HG03103 (cell line): ENCODE data around the gene TMEM37.
"Not testable (repeated sequence)": the region's sequence is repeated elsewhere in the genome, so short reads cannot be mapped to it uniquely, and the experiment has no call there.

Experiments
- ATAC-seq: cut with Tn5 transposase; IDR thresholded peaks from one replicate; pipeline ENCODE4 v1.9.1; 2021; ENCODE audit warnings: low read depth; ENCODE audit not compliant: unreplicated experiment

Gene TMEM37, protein sequence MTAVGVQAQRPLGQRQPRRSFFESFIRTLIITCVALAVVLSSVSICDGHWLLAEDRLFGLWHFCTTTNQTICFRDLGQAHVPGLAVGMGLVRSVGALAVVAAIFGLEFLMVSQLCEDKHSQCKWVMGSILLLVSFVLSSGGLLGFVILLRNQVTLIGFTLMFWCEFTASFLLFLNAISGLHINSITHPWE

GRCh38 chr2:119431155-119431975 lies at the start of gene TMEM37:
Gene TMEM37 (plus strand): TSS chr2:119431854. CDS start chr2:119431904, 50 bp downstream.
- peak; percentile 44 for ATAC-seq

GRCh38 chr2:119383410-119384140 lies 48.1 kb upstream of the TMEM37 start:
- ATAC-seq: no peak

DNA sequence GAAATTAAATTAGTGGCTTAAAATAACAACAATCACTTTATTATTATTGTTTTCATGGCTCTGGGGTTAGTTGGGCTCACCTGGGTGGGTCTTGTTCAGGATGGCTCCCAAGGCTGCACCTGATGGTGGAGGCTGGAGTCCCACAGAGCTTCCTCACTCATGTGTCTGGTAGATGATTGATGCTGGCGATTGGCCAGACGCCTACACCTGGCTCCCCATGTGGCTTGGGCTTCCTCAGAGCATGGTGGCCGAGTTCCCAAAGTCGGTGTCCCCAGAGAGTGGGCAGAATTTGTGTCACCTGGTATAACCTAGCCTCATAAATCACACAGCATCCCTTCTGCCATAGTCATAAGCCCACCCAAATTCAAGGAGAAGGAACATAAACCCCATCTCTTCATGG lies 46.7 kb upstream of the TMEM37 start:
- ATAC-seq: no peak

- ATAC-seq: no peak
Measured at GRCh38 chr2:119385466-119385865, 46.2 kb upstream of the TMEM37 start.

DNA sequence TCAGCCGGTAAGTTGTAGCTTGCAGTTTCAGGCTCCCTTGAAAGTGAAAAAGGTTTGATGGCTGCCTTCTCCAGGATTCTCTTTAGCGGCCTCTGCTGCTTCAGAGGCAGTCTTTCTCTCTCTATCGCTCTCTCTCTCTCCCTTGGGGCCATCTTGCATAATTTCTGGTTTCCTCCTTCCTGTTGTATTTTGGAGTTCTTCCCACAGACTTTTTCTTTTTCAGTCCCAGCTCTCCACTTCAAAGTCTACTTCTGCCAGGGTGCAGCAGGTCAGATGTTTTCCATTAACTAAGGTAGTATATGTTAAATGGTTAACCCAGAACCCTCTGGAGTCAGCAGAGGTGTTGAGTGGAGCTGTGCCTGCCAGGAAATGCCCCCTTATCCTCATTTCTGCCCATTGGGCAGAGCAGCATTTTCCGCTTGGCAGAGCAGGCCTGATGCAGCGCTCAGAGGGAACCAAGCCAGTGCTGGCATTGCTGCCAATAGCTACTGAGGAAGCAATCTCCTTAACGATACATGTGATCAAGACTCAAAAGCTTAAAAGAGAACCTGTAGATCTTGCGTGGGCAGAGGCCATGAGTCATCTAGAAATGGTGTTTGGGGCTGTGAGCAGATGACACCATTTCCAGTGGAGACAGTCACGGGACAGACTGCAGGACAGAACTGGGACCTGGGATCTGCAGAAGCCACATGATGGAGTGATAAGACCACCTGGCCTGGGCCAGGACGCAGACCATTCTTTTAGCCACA lies 44.1 kb upstream of the TMEM37 start:
- peak; percentile 77 for ATAC-seq

GRCh38 chr2:119389615-119390306 lies 41.9 kb upstream of the TMEM37 start:
- no peak for ATAC-seq

GRCh38 chr2:119393971-119394748 lies 37.5 kb upstream of the TMEM37 start:
- no peak for ATAC-seq

DNA sequence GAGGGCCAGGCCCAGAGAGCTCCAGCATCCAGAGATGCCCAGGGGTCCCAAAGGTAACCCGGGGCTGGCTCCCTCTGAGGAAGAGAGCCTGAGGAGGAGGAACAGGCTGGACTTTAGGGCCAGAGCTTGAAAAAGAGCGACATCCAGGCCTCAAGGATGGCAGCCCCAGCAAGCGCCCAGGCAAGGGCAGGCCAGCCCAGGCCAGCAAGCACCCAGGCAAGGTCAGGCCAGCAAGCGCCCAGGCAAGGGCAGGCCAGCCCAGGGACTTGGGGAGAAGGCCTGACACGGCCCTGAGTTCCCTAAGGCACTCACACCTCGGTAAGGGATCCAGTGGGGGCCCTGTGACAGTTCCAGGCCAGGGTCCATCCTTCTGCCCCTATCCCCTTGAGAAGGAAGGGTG lies 34.5 kb upstream of the TMEM37 start:
- no peak for ATAC-seq

DNA sequence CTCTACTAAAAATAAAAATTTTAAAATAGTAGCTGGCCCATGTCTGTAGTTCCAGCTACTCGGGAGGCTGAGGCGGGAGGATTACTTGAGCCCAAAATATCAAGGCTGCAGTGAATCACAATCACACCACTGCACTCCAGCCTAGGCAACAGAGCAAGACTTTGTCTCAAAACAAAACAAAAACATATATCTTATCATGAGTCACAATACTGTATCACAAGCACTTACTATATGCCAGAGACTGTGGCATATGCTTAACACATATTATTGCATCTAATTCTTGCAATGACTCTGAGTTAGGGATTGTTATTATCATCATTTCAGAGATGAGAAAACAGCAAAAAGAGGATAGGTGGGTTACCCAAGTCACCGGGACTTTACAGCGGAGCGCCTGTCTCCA lies 29.5 kb upstream of the TMEM37 start:
- ATAC-seq: no peak

DNA sequence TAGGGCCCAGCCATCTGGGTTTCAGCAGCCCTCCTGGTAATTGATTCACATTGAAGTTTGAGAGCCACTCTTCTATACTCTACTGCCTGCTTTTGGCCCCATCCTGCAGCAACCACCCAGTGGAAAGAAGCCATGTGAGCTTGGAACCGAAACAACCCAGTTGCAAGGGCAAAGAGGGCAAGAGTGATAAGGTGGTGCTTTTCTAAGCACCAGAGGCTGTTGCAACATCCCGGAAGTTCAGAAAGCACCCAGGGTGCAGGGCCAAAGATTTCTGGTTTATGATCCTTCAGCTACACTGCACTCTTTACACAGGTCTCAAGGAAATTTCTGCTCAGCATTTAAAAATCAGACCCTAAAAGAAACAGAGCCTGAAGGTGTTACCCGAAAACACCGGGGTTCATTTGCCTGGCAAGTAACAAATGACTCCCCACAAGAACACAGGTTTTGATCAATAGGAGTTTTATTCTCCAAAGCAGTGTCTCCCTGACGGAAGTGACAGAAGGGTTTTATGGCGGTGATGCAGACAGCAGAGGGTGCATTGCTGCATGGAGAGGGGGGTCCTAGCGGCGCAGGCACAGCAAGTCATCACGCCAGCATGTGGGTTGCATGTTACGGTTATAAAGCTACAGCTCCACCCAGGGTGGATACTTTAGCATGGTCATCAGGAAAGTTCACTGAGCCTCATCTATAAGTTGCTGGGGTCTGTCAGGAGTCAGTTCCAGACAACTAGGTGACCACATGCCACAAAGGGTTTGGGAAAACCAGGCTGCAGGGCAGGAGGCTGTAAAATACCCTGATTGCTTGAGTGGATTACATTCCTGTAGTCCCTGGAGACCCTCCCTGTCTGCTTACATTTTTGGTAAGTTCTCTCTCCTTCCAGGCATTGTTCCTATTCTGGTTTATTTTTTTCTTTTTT lies 28.8 kb upstream of the TMEM37 start:
- ATAC-seq: no peak

DNA sequence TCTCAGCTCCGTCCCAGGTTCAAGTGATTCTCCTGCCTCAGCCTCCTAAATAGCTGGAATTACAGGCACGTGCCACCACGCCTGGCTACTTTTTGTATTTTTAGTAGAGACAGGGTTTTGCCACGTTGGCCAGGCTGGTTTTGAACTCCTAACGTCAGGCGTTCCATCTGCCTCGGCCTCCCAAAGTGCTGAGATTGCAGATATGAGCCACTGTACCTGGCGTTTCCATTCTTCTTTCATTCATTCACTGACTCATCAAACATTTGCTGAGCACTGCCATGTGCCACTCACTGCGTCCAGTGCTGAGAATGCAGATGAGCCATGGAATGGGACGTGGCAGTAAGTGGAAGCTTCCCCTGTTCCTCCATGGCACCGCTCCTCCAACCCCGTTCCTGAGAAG lies 28.0 kb upstream of the TMEM37 start:
- not testable (repeated sequence) for ATAC-seq

DNA sequence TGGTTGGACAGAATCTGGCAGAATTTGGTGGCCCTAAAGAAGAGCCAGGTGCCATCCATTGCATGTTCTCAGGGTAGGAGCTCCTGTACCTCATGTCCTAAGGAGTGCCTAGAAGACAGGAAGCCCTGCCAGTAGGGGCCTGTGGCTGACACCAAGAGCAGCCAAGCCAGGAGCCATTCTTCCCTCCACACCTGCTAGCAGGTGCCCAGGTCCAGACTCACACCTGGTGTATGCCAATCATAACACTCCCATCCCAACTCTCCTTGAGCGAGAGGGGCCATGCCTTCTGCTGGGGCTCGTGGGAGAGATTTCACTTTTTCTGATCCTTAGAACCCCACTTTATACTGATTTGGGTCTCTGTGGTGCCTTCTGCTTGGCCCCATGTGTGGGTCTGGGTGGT lies 26.5 kb upstream of the TMEM37 start:
- no peak for ATAC-seq

DNA sequence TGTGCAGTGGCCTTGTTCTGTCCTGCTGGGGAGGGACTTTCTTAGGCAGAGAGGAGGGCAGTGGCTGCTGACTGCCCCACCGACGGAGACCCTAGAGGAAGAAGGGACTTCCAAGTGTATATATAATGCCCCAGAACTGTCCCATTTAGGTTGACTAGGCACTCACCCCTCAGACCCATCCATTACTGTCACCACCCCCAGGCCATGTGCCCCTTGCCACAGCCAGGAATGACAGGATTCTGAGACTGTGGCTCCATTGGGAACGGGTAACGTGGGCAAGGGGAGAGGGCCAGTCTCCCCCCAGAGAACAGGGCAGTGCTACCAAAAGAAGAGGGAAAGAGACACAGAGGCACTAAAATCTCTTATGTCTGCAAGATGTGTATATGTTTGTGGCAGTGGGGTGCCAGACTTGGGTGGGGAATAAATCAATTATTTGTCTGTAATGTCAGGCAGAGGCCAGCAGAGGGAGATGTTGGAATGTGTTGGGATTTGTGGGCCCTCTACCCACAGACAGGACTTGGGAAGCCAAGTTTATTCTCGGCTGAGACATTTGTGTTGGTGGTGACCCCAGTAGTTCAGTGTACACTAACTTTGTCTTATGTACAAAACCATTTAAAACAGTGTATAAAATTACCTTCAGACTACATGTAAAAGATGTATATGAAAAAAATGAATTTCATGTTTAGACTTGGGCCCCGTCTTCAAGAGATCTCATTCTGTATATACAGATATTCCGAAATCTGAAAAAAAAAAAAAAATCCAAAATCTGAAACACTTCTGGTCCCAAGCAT lies 24.0 kb upstream of the TMEM37 start:
- ATAC-seq: no peak

DNA sequence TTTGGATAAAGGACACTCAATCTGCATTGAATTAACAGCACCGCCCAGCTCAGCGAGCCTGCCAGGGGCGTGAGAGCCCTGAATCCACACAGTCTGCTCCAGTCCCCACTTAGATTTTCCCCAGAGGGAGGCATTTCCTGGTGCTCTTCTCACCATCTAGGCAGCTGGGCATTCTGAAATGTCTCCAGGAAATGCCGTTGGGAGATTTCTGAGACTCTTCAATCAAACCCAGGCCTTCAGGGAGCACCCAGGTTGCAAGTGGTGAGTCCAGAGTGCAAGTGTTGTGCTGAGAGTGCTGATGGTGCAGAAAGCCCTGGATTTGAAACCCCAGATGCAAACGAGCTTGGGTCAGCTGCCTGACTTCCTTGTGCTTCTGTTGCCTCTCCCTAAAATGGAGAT lies 23.4 kb upstream of the TMEM37 start:
- ATAC-seq: no peak

DNA sequence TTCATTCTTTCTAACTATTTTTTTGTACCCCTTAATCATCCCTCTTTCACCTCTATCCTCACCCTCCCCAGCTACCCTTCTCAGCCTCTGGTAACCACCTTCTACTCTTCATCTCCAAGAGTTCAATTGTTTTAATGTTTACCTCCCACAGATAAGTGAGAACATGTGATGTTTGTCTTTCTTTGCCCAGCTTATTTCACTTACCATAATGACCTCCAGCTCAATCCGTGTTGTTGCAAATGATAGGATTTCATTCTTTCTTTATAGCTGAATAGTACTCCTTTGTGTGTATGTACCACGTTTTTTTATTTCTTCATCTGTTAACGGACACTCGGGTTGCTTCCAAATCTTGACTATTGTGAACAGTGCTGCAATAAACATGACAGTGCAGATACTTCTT lies 22.1 kb upstream of the TMEM37 start:
- ATAC-seq: no peak

DNA sequence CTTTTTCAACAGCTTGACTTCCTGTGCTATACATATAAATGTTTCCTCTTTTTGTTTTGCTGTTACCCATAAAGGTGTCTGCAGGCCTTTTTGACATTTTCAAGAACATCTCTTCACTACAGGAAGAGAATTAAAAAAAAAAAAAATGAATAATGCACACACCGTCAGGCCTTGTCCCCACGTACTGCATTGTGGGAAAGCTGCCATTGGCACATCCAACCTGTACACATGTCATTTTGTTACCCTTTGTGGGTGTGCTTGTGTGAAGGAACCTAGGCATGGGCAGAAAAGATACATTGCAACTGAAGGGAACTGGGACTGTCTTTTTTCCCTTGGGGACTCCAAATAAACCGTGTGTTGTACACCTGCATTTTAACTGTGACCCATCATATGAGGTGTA lies 16.8 kb upstream of the TMEM37 start:
- ATAC-seq: no peak

- ATAC-seq: no peak
Measured at GRCh38 chr2:119415630-119416029, 16.0 kb upstream of the TMEM37 start.
